K562 (cell line): ENCODE data around the gene KIFC3. TPM values are rescaled to one million over a fixed set of nuclear protein-coding genes. Genes with fewer than 3 reads are reported as not detected.

ENCODE experiments used
- ATF1 ChIP-seq, 2 experiments: fragments of 450-650 bp in 1 of 2; IDR thresholded peaks; 2 replicates each; pipeline ENCODE4 v1.6.1; 2016; ENCODE audit warnings: missing compliant biosample characterization in 1 of 2, missing genetic modification characterization in 1 of 2
- CBX5 ChIP-seq: IDR thresholded peaks from 2 replicates; pipeline ENCODE4 v1.6.1; 2014; ENCODE audit warnings: low read depth, borderline replicate concordance
- FUS ChIP-seq: fragments of 200-400 bp; formaldehyde crosslinking; optimal IDR thresholded peaks from 2 replicates; pipeline ENCODE3; 2017; ENCODE audit warnings: low read depth, low read length
- HDAC1 ChIP-seq, 2 experiments: fragments of 450-650 bp; IDR thresholded peaks; 2 replicates each; pipeline ENCODE4 v1.6.1; 2016 to 2017; ENCODE audit warnings: inconsistent platforms in 1 of 2, mild to moderate bottlenecking in 1 of 2, moderate library complexity in 1 of 2
- HEY1 ChIP-seq: fragments of 250-450 bp; sonication (Bioruptor Pico); IDR thresholded peaks from 2 replicates; pipeline ENCODE4 v1.5.0; 2020; ENCODE audit warnings: mild to moderate bottlenecking, moderate library complexity, borderline replicate concordance
- HNRNPL ChIP-seq: fragments of 200-400 bp; formaldehyde crosslinking; IDR thresholded peaks from 2 replicates; pipeline ENCODE4 v1.6.1; 2017; ENCODE audit warnings: low read depth, mild to moderate bottlenecking, low read length
- HOMEZ ChIP-seq: fragments of 250-450 bp; sonication (Bioruptor Pico); IDR thresholded peaks from 2 replicates; pipeline ENCODE4 v1.4.0; 2020; ENCODE audit warnings: mild to moderate bottlenecking, moderate library complexity
- KDM1A ChIP-seq, 2 experiments: fragments of 450-650 bp; IDR thresholded peaks; 2 replicates each; pipeline ENCODE4 v1.6.1; 2016; ENCODE audit warnings: mild to moderate bottlenecking in 2 of 2
- KDM5B ChIP-seq: fragments of 200-600 bp; sonication (generic); IDR thresholded peaks from 2 replicates; pipeline ENCODE4 v1.6.1; 2012; ENCODE audit warnings: low read depth, mild to moderate bottlenecking, moderate library complexity, low read length, control low read depth, inconsistent platforms; ENCODE audit not compliant: insufficient replicate concordance
- MNT ChIP-seq, 2 experiments: fragments of 450-650 bp; conservative IDR thresholded peaks; 2 replicates each; pipeline ENCODE4 v1.6.1; 2017; ENCODE audit warnings: mild to moderate bottlenecking in 2 of 2, moderate library complexity in 2 of 2
- POLR2AphosphoS5 ChIP-seq: IDR thresholded peaks from 2 replicates; pipeline ENCODE4 v1.6.1; 2011; ENCODE audit warnings: mild to moderate bottlenecking, low read depth, low read length, moderate library complexity; ENCODE audit not compliant: control insufficient read depth, insufficient read depth
- PPARD ChIP-seq: fragments of 250-450 bp; sonication (Bioruptor Pico); IDR thresholded peaks from 2 replicates; pipeline ENCODE4 v1.8.0; 2022; ENCODE audit warnings: inconsistent platforms, mild to moderate bottlenecking, moderate library complexity
- RAD21 ChIP-seq, 2 experiments: fragments of 250-450 bp in 1 of 2; fragments of 450-650 bp in 1 of 2; sonication (Bioruptor Pico) in 1 of 2; formaldehyde crosslinking in 1 of 2; IDR thresholded peaks in 1 of 2; conservative IDR thresholded peaks in 1 of 2; 2 replicates each; pipeline versions ENCODE4 v1.4.0 to v1.8.0; 2020 to 2022; ENCODE audit warnings: mild to moderate bottlenecking in 2 of 2, moderate library complexity in 1 of 2
- SAFB ChIP-seq: fragments of 200-400 bp; formaldehyde crosslinking; IDR thresholded peaks from 2 replicates; pipeline ENCODE4 v1.6.1; 2017; ENCODE audit warnings: low read depth, low read length, borderline replicate concordance
- SETDB1 ChIP-seq: IDR thresholded peaks from one replicate; pipeline ENCODE4 v1.6.1; 2012; ENCODE audit warnings: low read length, control low read depth, inconsistent platforms
- SMARCA5 ChIP-seq: fragments of 450-650 bp; IDR thresholded peaks from 2 replicates; pipeline ENCODE4 v1.6.1; 2016
- UBTF ChIP-seq, 2 experiments: IDR thresholded peaks; 2 replicates each; pipeline ENCODE4 v1.6.1; 2012; ENCODE audit warnings: improper control_type of control experiment in 2 of 2, low read depth in 2 of 2, low read length in 2 of 2, borderline replicate concordance in 1 of 2
- polyA plus RNA-seq, 8 experiments: library from polyadenylated mRNA; depleted of rRNA in 4 of 8; stranded (reverse) in 5 of 8; unstranded in 3 of 8; fragments of >200 nt; fragmentation: Nextera tagmentation in 2 of 8; fragmentation: Illumina TruSeq in 1 of 8; extraction: Ambion mirVana in 2 of 8; extraction: Trizol in 1 of 8; gene quantifications; 2 replicates each; pipeline versions ENCODE4 v1.2.1 to v1.2.3, GENCODE V29; 2011 to 2014; ENCODE audit warnings: inconsistent platforms in 1 of 8, missing spikeins in 1 of 8
- total RNA-seq, 7 experiments: library from RNA; depleted of rRNA in 6 of 7; stranded (reverse); fragments of >200 nt in 6 of 7; fragmentation: Illumina TruSeq in 2 of 7; extraction: Trizol in 2 of 7; gene quantifications; 2 replicates each; pipeline versions ENCODE4 v1.2.1 to v1.2.3, GENCODE V29; 2011 to 2021; ENCODE audit warnings: low replicate concordance in 1 of 7

Gene KIFC3
- total and polyA plus RNA-seq, 9 of the 15 experiments (the other 6 are each of a cell fraction or from before 2014, with no cell fraction given): 0.23 to 105 (median 26.2) TPM

- TF ChIP-seq HOMEZ (CRISPR knock-in tag) (no peak), HEY1 (CRISPR knock-in tag) (no peak), MNT (conservative IDR thresholded peaks at IDR 0.05) (peak; percentile 91 to 95), POLR2AphosphoS5 (no peak), FUS (no peak), RAD21 (CRISPR knock-in tag; conservative IDR thresholded peaks at IDR 0.05 in 1 of 2, IDR thresholded peaks at IDR 0.05 in 1 of 2) (peak in 1 of 2 experiments; percentile 61; a peak in 3 of 4 replicates), PPARD (CRISPR knock-in tag) (no peak), CBX5 (no peak), KDM5B (peak; percentile 36), KDM1A (IDR thresholded peaks at IDR 0.05) (peak in 1 of 2 experiments; percentile 93; a peak in 2 of 4 replicates), SAFB (peak; percentile 96), UBTF (IDR thresholded peaks at IDR 0.05; ENCODE audit: borderline replicate concordance in 1 of 2, low read depth in 2 of 2, low read length in 2 of 2) (no peak; a peak in 1 of 4 replicates), SMARCA5 (peak; percentile 75), ATF1 (CRISPR knock-in tag; IDR thresholded peaks at IDR 0.05) (no peak), ATF1 (tag; IDR thresholded peaks at IDR 0.05) (peak; percentile 53), HNRNPL (no peak), HDAC1 (IDR thresholded peaks at IDR 0.05) (peak in 1 of 2 experiments; percentile 93; a peak in 2 of 4 replicates), SETDB1 (peak; percentile 11)
Measured at GRCh38 chr16:57802341-57803133, at the start of gene KIFC3 (continued).
